Tibial nerve (tissue), 4 donors: ENCODE data around the gene TMEM181. TPM values are rescaled to one million over a fixed set of nuclear protein-coding genes. Genes with fewer than 3 reads are reported as not detected.

Experiments used
- DNase-seq, 2 donors: peaks; one replicate each; pipeline ENCODE4 v3.0.0-alpha.2; 2019; ENCODE audit warnings: low spot score in 2 of 2
- H3K27ac ChIP-seq, 4 donors: fragments of 200-600 bp; sonication (generic) in 3 of 4; one replicate each; pipeline ENCODE4 v1.5.1; 2017 to 2019; ENCODE audit warnings: mild to moderate bottlenecking in 1 of 4
- H3K27me3 ChIP-seq, 2 donors: fragments of 200-600 bp; sonication (generic) in 1 of 2; one replicate each; pipeline versions ENCODE4 v1.5.1 to v1.6.0; 2017 to 2019
- H3K36me3 ChIP-seq, 3 donors: fragments of 200-600 bp; sonication (generic); one replicate each; pipeline ENCODE4 v1.5.1; 2018 to 2019
- H3K4me1 ChIP-seq, 4 donors: fragments of 200-600 bp; sonication (generic) in 3 of 4; one replicate each; pipeline ENCODE4 v1.5.1; 2017 to 2019
- H3K4me3 ChIP-seq, 4 donors: fragments of 200-600 bp; sonication (generic) in 3 of 4; one replicate each; pipeline ENCODE4 v1.5.1; 2017 to 2019; ENCODE audit warnings: mild to moderate bottlenecking in 1 of 4, moderate library complexity in 1 of 4
- H3K9me3 ChIP-seq, 4 donors: fragments of 200-600 bp; sonication (generic) in 3 of 4; one replicate each; pipeline ENCODE4 v1.5.1; 2017 to 2019
- EP300 ChIP-seq, 2 donors: sonication (generic); formaldehyde crosslinking; IDR thresholded peaks; one replicate each; pipeline ENCODE4 v1.6.1; 2017; ENCODE audit warnings: antibody characterized with exemption in 2 of 2, mild to moderate bottlenecking in 1 of 2
- POLR2A ChIP-seq, 2 donors: fragments of 450-650 bp; IDR thresholded peaks; one replicate each; pipeline ENCODE4 v1.6.1; 2017; ENCODE audit warnings: antibody characterized with exemption in 2 of 2, mild to moderate bottlenecking in 2 of 2, moderate library complexity in 2 of 2
- WGBS, 2 donors: methylation state at CpG; one replicate each; pipeline ENCODE4 v1.1.5; 2018; 5-methylcytosine and 5-hydroxymethylcytosine counted together
- total RNA-seq, 4 donors: library from RNA; depleted of rRNA; stranded (reverse); fragments of >200 nt; gene quantifications; one replicate each; pipeline ENCODE4 v1.1.0, GENCODE V29; 2016
- TF ChIP-seq, protein P1 (sequence below), 5 experiments: fragments of 200-600 bp in 3 of 5; fragments of 450-650 bp in 2 of 5; sonication (generic) in 3 of 5; IDR thresholded peaks; one replicate each; pipeline ENCODE4 v1.5.1; 2016 to 2019; ENCODE audit warnings: antibody characterized with exemption in 5 of 5, mild to moderate bottlenecking in 3 of 5, moderate library complexity in 2 of 5

The TMEM181 gene
- total RNA-seq, 4 donors from 2014 or later: 14.1 to 19.0 (median 17.8) TPM

DNA sequence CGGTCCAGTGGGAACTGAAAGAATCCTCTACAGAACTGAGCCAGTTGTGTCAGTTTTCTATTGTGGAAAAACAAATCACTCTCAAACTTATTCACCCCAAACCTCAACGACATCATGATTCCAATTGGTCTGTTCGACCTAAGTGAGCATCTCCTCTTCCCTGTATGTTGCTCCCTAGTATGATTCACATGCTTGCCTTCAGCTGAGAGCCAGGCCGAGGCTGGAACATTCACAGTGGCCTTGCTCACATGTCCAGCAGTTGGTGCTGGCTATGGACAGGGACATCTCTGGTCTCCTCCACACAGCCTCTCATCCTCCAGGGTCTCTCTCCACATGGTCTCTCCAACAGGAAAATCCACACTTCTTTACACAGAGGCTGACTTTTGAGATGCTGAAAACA, 28.3 kb upstream of the TMEM181 start:
- TF ChIP-seq, protein P1, sequence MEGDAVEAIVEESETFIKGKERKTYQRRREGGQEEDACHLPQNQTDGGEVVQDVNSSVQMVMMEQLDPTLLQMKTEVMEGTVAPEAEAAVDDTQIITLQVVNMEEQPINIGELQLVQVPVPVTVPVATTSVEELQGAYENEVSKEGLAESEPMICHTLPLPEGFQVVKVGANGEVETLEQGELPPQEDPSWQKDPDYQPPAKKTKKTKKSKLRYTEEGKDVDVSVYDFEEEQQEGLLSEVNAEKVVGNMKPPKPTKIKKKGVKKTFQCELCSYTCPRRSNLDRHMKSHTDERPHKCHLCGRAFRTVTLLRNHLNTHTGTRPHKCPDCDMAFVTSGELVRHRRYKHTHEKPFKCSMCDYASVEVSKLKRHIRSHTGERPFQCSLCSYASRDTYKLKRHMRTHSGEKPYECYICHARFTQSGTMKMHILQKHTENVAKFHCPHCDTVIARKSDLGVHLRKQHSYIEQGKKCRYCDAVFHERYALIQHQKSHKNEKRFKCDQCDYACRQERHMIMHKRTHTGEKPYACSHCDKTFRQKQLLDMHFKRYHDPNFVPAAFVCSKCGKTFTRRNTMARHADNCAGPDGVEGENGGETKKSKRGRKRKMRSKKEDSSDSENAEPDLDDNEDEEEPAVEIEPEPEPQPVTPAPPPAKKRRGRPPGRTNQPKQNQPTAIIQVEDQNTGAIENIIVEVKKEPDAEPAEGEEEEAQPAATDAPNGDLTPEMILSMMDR (IDR thresholded peaks at IDR 0.05): no peak
- TF ChIP-seq POLR2A (IDR thresholded peaks at IDR 0.05) (no peak), EP300 (IDR thresholded peaks at IDR 0.05) (no peak)
- 82 to 88% methylated on average over 4 of the region's 4 CpGs for WGBS, 2 donors
- Histone ChIP-seq H3K27ac (no peak overlapping the region), H3K9me3 (peaks cover 0 to 54% (median 0%) of the 10 kb centered on the region in 4 donors), H3K36me3 (no peaks in the 10 kb centered on the region), H3K4me1 (peaks cover 0 to 8% (median 5%) of the 10 kb centered on the region in 4 donors), H3K27me3 (peaks cover 0 to 13% of the 10 kb centered on the region in 2 donors), H3K4me3 (no peak overlapping the region)
- DNase-seq: no peak

DNA sequence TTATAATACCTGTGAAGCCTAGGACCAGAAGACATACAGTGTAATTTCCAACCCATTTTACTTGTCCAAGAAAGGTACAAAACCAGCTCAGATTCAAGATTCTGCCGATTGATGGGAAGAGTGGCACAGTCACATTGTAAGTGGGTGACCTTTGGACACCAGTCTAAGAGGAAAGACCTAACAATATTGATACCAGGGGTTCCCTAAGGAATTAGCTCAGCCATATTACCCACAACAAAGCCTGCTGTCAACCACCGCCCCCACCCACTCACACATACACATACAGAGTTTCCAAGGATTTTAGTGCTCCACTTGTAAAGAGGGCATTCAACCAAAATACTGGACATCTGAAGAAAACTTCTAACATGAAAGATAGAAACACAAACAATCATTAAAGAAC, 27.9 kb upstream of the TMEM181 start:
- peaks cover 0 to 17% of the 10 kb centered on the region in 2 donors for H3K27me3 ChIP-seq
- peaks cover 0 to 51% (median 0%) of the 10 kb centered on the region in 4 donors for H3K9me3 ChIP-seq
- 94 to 95% methylated on average over 2 of the region's 2 CpGs for WGBS, 2 donors
- H3K36me3 ChIP-seq: no peaks in the 10 kb centered on the region
- TF ChIP-seq EP300 (IDR thresholded peaks at IDR 0.05) (no peak), POLR2A (IDR thresholded peaks at IDR 0.05) (no peak)
- TF ChIP-seq, protein P1 (IDR thresholded peaks at IDR 0.05): no peak
- DNase-seq: no peak
- H3K4me1 ChIP-seq: peaks cover 0 to 12% (median 8%) of the 10 kb centered on the region in 4 donors
- no peak overlapping the region for H3K27ac ChIP-seq
- H3K4me3 ChIP-seq: no peak overlapping the region

DNA sequence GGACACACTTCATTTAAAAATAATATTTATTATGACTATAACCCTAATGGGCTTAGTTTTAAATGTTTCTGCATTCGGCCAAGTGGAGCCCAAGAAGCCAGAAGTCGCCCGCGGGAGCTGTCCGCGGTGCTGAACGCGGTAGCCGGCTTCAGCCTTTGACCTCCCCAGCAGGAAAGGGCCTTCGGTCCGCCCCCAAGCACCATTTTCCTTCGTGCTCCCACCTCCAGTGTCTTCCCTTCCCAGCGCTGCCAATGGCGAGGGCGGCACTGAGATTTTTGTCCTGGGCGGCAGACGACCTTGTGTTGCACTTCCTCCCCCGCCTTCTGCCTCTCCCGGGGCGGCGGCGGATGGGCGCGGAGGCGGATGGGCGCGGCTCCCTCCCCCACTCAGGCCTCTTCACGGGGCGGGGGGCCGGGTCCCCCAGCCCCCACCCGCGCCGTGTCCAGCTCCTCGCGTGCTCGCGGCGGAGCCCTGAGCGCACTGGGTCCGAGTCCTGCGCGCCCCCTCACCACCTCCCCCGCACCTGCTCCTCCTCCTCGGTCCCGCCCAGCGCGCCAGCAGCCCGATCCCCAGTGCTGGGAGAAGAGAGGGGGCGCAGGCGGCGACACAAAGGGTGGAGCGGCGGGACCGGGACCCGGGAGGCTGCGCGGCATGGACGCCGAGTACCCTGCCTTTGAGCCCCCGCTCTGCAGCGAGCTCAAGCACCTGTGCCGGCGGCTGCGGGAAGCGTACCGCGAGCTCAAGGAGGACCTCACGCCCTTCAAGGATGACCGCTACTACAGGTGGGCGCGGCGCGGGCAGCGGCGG, 23.6 kb upstream of the TMEM181 start:
- Histone ChIP-seq H3K27me3 (peaks cover 0 to 42% of the 10 kb centered on the region in 2 donors), H3K4me1 (peaks cover 0 to 18% (median 9%) of the 10 kb centered on the region in 4 donors), H3K4me3 (peak overlapping the region; percentile 11 to 55 (median 27)), H3K9me3 (peaks cover 0 to 30% (median 0%) of the 10 kb centered on the region in 4 donors), H3K27ac (no peak overlapping the region), H3K36me3 (no peaks in the 10 kb centered on the region)
- DNase-seq: peak; percentile 28 to 30
- TF ChIP-seq, protein P1 (IDR thresholded peaks at IDR 0.05): no peak
- no peak for TF ChIP-seq POLR2A (IDR thresholded peaks at IDR 0.05)
- TF ChIP-seq EP300 (IDR thresholded peaks at IDR 0.05): no peak
- WGBS, 2 donors: 1 to 3% methylated on average over 42 to 53 of the region's 75 CpGs

DNA sequence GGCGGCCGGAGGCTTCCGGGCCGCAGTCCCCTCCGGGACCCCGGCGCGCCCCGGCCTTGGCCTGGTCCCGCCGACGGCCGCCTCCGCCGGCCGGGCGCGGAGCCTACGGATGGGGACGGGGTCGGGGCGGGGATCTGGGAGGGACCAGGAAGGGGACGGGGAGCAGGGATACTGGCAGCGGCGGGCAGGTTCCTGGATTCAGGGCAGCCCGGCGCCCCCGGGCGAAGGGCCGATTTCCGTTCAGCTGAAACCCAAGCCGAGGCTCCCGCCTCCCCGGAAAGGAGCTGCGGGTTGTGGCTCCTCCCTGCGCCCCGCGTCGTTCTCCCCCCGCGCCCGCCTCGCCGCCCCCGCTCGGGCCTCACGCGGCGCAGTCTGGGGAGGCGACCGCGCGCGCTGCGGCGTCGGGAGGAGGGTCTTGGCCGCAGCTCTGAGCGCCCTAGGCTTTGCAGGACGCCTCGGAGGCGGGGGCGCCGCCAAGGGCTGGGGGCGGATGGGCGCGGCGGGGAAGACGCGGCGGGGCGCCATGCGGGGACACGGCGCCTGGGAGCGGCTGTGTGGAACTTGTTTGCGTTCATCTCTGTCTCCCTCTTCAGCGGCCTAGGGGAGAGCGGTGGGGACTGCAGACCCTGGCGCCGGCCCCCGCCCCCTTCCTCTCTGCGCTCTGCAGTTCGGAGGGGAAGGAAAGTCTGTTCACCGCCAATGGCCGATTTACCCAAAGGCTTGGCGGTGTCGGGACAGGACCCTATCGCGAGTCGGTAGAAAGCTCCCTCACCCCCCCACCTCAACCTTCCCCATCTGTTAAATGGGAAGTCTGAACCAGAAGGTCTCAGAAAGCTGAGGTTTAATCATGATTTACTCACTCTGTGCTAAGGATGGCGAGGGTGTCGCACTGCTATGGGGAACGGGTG, 22.7 kb upstream of the TMEM181 start:
- no peak overlapping the region for H3K27ac ChIP-seq
- H3K4me1 ChIP-seq: peaks cover 0 to 18% (median 9%) of the 10 kb centered on the region in 4 donors
- TF ChIP-seq, protein P1 (IDR thresholded peaks at IDR 0.05): no peak
- TF ChIP-seq EP300 (IDR thresholded peaks at IDR 0.05) (no peak), POLR2A (IDR thresholded peaks at IDR 0.05) (no peak)
- H3K27me3 ChIP-seq: peaks cover 0 to 42% of the 10 kb centered on the region in 2 donors
- DNase-seq: no peak
- 6 to 7% methylated on average over 42 to 77 of the region's 94 CpGs for WGBS, 2 donors
- H3K36me3 ChIP-seq: no peaks in the 10 kb centered on the region
- H3K9me3 ChIP-seq: peaks cover 0 to 22% (median 0%) of the 10 kb centered on the region in 4 donors
- H3K4me3 ChIP-seq: peak overlapping the region in 3 of 4 donors; percentile 14 to 55 (median 40)
